K562 (cell line): Measurements from ENCODE around the gene STX19. TPM values are rescaled to one million over a fixed set of nuclear protein-coding genes. Genes with fewer than 3 reads are reported as not detected.

Experiments used
- HINFP ChIP-seq: fragments of 450-650 bp; conservative IDR thresholded peaks from 2 replicates; pipeline ENCODE4 v1.6.1; 2016; ENCODE audit warnings: missing genetic modification characterization, low read depth, mild to moderate bottlenecking, control low read depth, missing compliant biosample characterization
- HLTF ChIP-seq: fragments of 450-650 bp; IDR thresholded peaks from 2 replicates; pipeline ENCODE4 v1.6.1; 2016
- MECOM ChIP-seq: fragments of 250-450 bp; sonication (Bioruptor Pico); IDR thresholded peaks from 2 replicates; pipeline ENCODE4 v1.8.0; 2022; ENCODE audit warnings: inconsistent platforms
- RB1 ChIP-seq: fragments of 450-650 bp; IDR thresholded peaks from 2 replicates; pipeline ENCODE4 v1.6.1; 2017; ENCODE audit warnings: low read depth, mild to moderate bottlenecking
- RNF2 ChIP-seq: sonication (generic); IDR thresholded peaks from 2 replicates; pipeline ENCODE4 v1.6.1; 2016
- TCF15 ChIP-seq: fragments of 250-450 bp; sonication (Bioruptor Pico); IDR thresholded peaks from 2 replicates; pipeline ENCODE4 v1.8.0; 2022; ENCODE audit warnings: moderate library complexity, mild to moderate bottlenecking, inconsistent platforms
- ZNF408 ChIP-seq: fragments of 250-450 bp; sonication (Bioruptor Pico); IDR thresholded peaks from 2 replicates; pipeline ENCODE4 v1.4.0; 2020; ENCODE audit warnings: low read depth, mild to moderate bottlenecking, moderate library complexity
- ZNF609 ChIP-seq: sonication (generic); formaldehyde crosslinking; IDR thresholded peaks from 2 replicates; pipeline ENCODE4 v1.8.1; 2023; ENCODE audit warnings: missing genetic modification reagents, mild to moderate bottlenecking, borderline replicate concordance
- ZNF644 ChIP-seq: fragments of 200-800 bp; sonication (Bioruptor generic); IDR thresholded peaks from 2 replicates; pipeline ENCODE4 v1.6.1; 2016; ENCODE audit warnings: low read depth, missing genetic modification characterization, missing compliant biosample characterization
- polyA plus RNA-seq, 8 experiments: library from polyadenylated mRNA; depleted of rRNA in 4 of 8; stranded (reverse) in 5 of 8; unstranded in 3 of 8; fragments of >200 nt; fragmentation: Nextera tagmentation in 2 of 8; fragmentation: Illumina TruSeq in 1 of 8; extraction: Ambion mirVana in 2 of 8; extraction: Trizol in 1 of 8; gene quantifications; 2 replicates each; pipeline versions ENCODE4 v1.2.1 to v1.2.3, GENCODE V29; 2011 to 2014; ENCODE audit warnings: inconsistent platforms in 1 of 8, missing spikeins in 1 of 8
- total RNA-seq, 7 experiments: library from RNA; depleted of rRNA in 6 of 7; stranded (reverse); fragments of >200 nt in 6 of 7; fragmentation: Illumina TruSeq in 2 of 7; extraction: Trizol in 2 of 7; gene quantifications; 2 replicates each; pipeline versions ENCODE4 v1.2.1 to v1.2.3, GENCODE V29; 2011 to 2021; ENCODE audit warnings: low replicate concordance in 1 of 7

The STX19 gene
- total and polyA plus RNA-seq, 9 of the 15 experiments (the other 6 are each of a cell fraction or from before 2014, with no cell fraction given), result 0.04 TPM; not detected in 8

GRCh38 chr3:94001827-94002495, 26.4 kb downstream of the STX19 start (continued):
- TF ChIP-seq HINFP (no peak), RB1 (no peak), ZNF609 (CRISPR knock-in tag) (no peak), MECOM (CRISPR knock-in tag) (no peak), ZNF644 (no peak), HLTF (no peak), RNF2 (no peak), ZNF408 (CRISPR knock-in tag) (no peak), TCF15 (CRISPR knock-in tag) (no peak)
